ENCODE results near the gene CFAP45. TPM values are rescaled to one million over a fixed set of nuclear protein-coding genes. Genes with fewer than 3 reads are reported as not detected.

CFAP45 gene
- total and polyA plus RNA-seq, 5 experiments from 2014 or later: 0.33 to 1.5 (median 1.3) TPM; not detected in 2

DNA sequence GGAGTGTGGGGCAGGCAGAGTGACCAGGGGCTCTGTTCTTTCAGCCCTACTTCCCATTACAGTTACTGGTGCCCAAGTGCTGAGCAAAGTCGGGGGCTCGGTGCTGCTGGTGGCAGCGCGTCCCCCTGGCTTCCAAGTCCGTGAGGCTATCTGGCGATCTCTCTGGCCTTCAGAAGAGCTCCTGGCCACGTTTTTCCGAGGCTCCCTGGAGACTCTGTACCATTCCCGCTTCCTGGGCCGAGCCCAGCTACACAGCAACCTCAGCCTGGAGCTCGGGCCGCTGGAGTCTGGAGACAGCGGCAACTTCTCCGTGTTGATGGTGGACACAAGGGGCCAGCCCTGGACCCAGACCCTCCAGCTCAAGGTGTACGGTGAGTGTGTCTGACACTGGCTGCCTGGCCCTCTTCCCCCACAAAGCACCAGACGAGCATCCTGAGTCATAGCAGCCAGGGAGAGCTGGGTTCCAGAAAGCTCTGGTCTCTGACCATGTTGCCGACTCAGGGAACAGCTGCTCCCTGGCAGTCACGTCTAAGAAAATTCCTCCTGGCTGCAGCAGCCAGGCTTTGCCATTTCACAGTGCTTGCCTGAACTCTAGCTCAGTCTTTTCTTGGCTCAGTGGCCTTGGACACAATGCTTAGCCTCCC lies 70.0 kb downstream of the CFAP45 start:
- no peak for ATAC-seq
- Mint-ChIP-seq H3K9me3 (peaks cover 0 to 35% (median 9%) of the 10 kb centered on the region in 9 donors), H3K36me3 (peaks cover 0 to 15% (median 15%) of the 10 kb centered on the region in 3 donors), H3K4me3 (peak overlapping the region in 1 of 10 donors; percentile 45), H3K4me1 (peaks cover 33 to 54% (median 51%) of the 10 kb centered on the region in 4 donors), H3K27ac (peak overlapping the region in 1 of 10 donors; percentile 53), H3K27me3 (no peaks in the 10 kb centered on the region)
- POLR2A ChIA-PET: no interaction called here
- no peak for DNase-seq

GRCh38 chr1:159829273-159829634 lies 70.7 kb downstream of the CFAP45 start:
- H3K27me3 Mint-ChIP-seq: no peaks in the 10 kb centered on the region
- peaks cover 0 to 35% (median 9%) of the 10 kb centered on the region in 9 donors for H3K9me3 Mint-ChIP-seq
- peaks cover 0 to 15% (median 15%) of the 10 kb centered on the region in 3 donors for H3K36me3 Mint-ChIP-seq
- H3K4me3 Mint-ChIP-seq: peak overlapping the region in 6 of 10 donors; percentile 1 to 64 (median 43)
- ATAC-seq (no peak), DNase-seq (no peak)
- H3K4me1 Mint-ChIP-seq: peaks cover 40 to 61% (median 58%) of the 10 kb centered on the region in 4 donors
- POLR2A ChIA-PET: no interaction called here
- peak overlapping the region in 4 of 10 donors; percentile 42 to 67 (median 48) for H3K27ac Mint-ChIP-seq

GRCh38 chr1:159828581-159829272 lies 71.2 kb downstream of the CFAP45 start:
- H3K4me1 Mint-ChIP-seq: peaks cover 40 to 66% (median 62%) of the 10 kb centered on the region in 4 donors
- POLR2A ChIA-PET: interaction anchor here (0.9 kb wide), 2 partner anchors 25 to 96 kb away, joined by 3 to 4 read pairs; partner anchors contain the start of gene TAGLN2
- H3K4me3 Mint-ChIP-seq: peak overlapping the region in 7 of 10 donors; percentile 1 to 77 (median 29)
- peaks cover 0 to 13% (median 13%) of the 10 kb centered on the region in 3 donors for H3K36me3 Mint-ChIP-seq
- ATAC-seq: no peak
- H3K27ac Mint-ChIP-seq: peak overlapping the region in 5 of 10 donors; percentile 21 to 74 (median 42)
- no peaks in the 10 kb centered on the region for H3K27me3 Mint-ChIP-seq
- H3K9me3 Mint-ChIP-seq: peaks cover 0 to 35% (median 9%) of the 10 kb centered on the region in 9 donors
- no peak for DNase-seq

DNA sequence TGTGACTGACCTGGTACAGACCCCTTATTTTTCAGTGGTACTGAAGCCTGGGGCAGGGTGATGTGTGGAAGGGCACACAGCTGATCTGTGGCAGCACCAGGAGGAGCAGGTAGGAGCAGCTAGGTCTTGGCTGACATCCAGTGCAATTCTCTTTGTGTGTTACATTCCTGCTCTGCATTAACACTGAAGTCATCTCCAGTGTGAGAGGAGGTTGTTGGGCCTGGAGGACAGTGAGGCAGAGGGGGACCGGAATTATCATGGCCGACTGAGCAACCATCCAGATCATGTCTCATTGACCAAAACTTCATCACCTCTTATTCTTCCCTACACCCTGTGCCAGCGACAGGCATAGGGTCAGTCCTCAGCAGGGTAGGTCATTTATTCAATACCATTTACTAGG lies 71.8 kb downstream of the CFAP45 start:
- Mint-ChIP-seq H3K9me3 (peaks cover 0 to 35% (median 9%) of the 10 kb centered on the region in 9 donors), H3K36me3 (peaks cover 0 to 11% (median 11%) of the 10 kb centered on the region in 3 donors), H3K4me3 (peak overlapping the region in 6 of 10 donors; percentile 18 to 77 (median 34)), H3K27me3 (no peaks in the 10 kb centered on the region), H3K4me1 (peaks cover 44 to 71% (median 66%) of the 10 kb centered on the region in 4 donors), H3K27ac (peak overlapping the region in 2 of 10 donors; percentile 59 to 74)
- POLR2A ChIA-PET: interaction anchor here (0.9 kb wide), 2 partner anchors 25 to 97 kb away, joined by 3 to 4 read pairs; partner anchors contain the start of gene TAGLN2
- DNase-seq (no peak), ATAC-seq (no peak)

DNA sequence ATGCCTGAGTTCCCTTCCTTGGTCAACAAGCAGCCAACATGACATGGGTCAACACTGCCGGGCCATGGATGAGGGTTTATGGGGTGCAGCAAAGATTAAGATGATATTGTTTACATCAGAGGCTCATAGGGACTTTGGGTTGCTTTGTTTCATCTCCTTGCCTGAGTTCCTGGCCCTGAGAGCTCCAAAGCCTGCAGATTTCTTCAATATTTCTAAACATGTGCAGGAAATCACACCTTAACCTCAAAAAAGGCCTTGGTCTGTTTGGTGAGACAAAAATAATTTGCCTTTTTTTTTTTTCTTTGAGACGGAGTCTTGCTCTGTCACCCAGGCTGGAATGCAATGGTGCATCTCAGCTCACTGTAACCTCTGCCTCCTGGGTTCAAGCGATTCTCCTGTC lies 72.4 kb downstream of the CFAP45 start:
- H3K27ac Mint-ChIP-seq: peak overlapping the region in 6 of 10 donors; percentile 8 to 80 (median 72)
- peak overlapping the region in 9 of 10 donors; percentile 1 to 77 (median 52) for H3K4me3 Mint-ChIP-seq
- peaks cover 0 to 35% (median 9%) of the 10 kb centered on the region in 9 donors for H3K9me3 Mint-ChIP-seq
- no peaks in the 10 kb centered on the region for H3K27me3 Mint-ChIP-seq
- H3K36me3 Mint-ChIP-seq: peaks cover 0 to 11% (median 11%) of the 10 kb centered on the region in 3 donors
- DNase-seq (peak in 2 of 10 donors; percentile 21 to 49), ATAC-seq (no peak)
- peaks cover 46 to 76% (median 68%) of the 10 kb centered on the region in 4 donors for H3K4me1 Mint-ChIP-seq
- POLR2A ChIA-PET: interaction anchor here (0.6 to 1.1 kb wide), 4 partner anchors 10 to 45 kb away, joined by 3 to 5 read pairs (median 4); no protein-coding TSS in a partner anchor

DNA sequence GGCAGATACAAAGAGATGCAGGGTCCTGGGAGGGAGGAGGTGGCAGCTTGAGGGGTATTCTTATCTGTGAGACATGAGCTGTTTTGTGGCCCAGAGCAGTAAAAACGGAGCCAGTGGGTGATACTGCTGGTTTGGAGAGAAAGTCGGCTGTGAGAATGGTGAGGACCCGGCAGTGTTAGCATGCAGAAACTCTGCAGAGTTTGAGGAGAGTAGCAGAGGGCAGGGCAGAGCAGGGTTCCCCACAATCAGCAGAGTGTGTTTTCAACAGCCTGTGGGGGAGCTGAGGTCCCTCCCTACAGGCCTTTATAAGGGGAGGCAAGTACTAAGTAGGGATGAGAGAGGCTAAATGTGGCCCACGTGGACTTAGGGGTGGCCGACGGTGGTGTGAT lies 72.9 kb downstream of the CFAP45 start:
- Mint-ChIP-seq H3K4me3 (peak overlapping the region; percentile 31 to 77 (median 64)), H3K36me3 (peaks cover 0 to 11% (median 11%) of the 10 kb centered on the region in 3 donors), H3K4me1 (peaks cover 48 to 81% (median 69%) of the 10 kb centered on the region in 4 donors), H3K27ac (peak overlapping the region; percentile 54 to 90 (median 77)), H3K27me3 (no peaks in the 10 kb centered on the region), H3K9me3 (peaks cover 0 to 35% (median 9%) of the 10 kb centered on the region in 9 donors)
- DNase-seq (no peak), ATAC-seq (no peak)
- POLR2A ChIA-PET: interaction anchor here (0.6 to 1.4 kb wide), 4 partner anchors 11 to 46 kb away, joined by 3 to 6 read pairs (median 4); no protein-coding TSS in a partner anchor

DNA sequence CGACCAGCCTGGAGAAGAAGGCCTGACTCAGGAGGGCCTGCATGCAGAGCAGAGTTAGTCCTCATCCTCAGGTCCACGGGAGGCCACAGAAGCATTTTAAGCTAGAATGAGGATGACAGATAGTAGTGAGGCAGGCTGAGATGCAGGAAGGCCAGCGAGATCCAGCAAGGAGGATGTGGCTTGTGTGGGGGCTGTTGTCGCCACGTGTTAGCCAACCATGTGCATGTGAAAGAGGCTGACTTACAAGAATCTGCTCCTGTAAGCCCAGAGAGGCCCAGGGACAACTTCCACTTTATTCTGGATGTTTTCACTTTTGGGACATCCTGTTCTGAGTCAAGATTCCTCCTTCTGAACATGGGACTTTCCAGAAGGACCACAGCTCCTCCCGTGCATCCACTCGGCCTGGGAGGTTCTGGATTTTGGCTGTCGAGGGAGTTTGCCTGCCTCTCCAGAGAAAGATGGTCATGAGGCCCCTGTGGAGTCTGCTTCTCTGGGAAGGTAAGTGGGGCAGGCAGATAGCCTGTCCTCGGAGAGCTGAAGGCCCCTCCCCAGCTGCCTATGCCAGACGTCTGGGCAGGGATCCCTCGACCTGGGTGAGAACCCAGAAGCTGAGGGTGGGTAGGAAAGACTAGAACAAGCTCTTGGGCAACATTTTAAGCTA lies 73.4 kb downstream of the CFAP45 start, which contains the start of gene SLAMF8:
TSS of gene SLAMF8 (plus strand) at position 433 of the 661 bp plus-strand sequence. CDS start at position 459, 26 bp downstream.
- Mint-ChIP-seq H3K36me3 (peaks cover 0 to 11% (median 11%) of the 10 kb centered on the region in 3 donors), H3K9me3 (peaks cover 0 to 35% (median 9%) of the 10 kb centered on the region in 9 donors), H3K27me3 (no peaks in the 10 kb centered on the region), H3K4me3 (peak within 1 kb of the TSS; percentile 31 to 77 (median 64)), H3K4me1 (peaks cover 48 to 85% (median 71%) of the 10 kb centered on the region in 4 donors), H3K27ac (peak within 1 kb of the TSS; percentile 54 to 90 (median 77))
- POLR2A ChIA-PET: interaction anchor here (0.6 to 1.4 kb wide), 4 partner anchors 13 to 99 kb away, joined by 3 to 6 read pairs (median 4); partner anchors contain the start of gene TAGLN2
- peak in 8 of 10 donors; percentile 2 to 70 (median 34) for DNase-seq
- peak; percentile 75 to 86 for ATAC-seq

GRCh38 chr1:159825564-159825963 lies 74.4 kb downstream of the CFAP45 start:
- peak overlapping the region; percentile 54 to 81 (median 76) for H3K27ac Mint-ChIP-seq
- ATAC-seq (peak in 1 of 2 donors; percentile 16), DNase-seq (no peak)
- peaks cover 0 to 11% (median 11%) of the 10 kb centered on the region in 3 donors for H3K36me3 Mint-ChIP-seq
- peaks cover 48 to 85% (median 73%) of the 10 kb centered on the region in 4 donors for H3K4me1 Mint-ChIP-seq
- H3K4me3 Mint-ChIP-seq: peak overlapping the region; percentile 3 to 77 (median 64)
- POLR2A ChIA-PET: interaction anchor here (1.3 kb wide), 1 partner anchor 97 kb away, joined by 5 read pairs; no protein-coding TSS in a partner anchor
- peaks cover 0 to 35% (median 9%) of the 10 kb centered on the region in 9 donors for H3K9me3 Mint-ChIP-seq
- H3K27me3 Mint-ChIP-seq: no peaks in the 10 kb centered on the region

DNA sequence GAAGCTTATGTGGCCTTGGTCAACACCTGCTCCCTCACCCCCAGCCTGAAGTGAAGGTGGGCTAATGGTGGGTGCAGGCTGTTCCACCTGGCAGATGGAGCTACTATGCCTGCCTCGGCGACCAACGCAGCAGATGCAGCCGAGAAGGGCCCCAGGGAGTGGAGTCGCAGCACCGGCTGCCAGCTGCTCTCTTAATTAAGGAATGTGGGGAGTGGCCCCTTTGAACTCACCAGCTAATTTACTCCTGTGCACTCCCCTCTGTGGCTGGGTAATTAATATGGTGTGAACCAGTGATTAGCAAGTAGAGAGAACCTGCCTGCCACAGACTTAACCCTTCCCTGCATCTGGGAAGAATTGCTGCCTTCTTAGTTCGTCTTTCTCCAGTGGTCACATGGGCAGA lies 76.6 kb downstream of the CFAP45 start:
- peaks cover 0 to 22% (median 4%) of the 10 kb centered on the region in 9 donors for H3K9me3 Mint-ChIP-seq
- peaks cover 39 to 65% (median 57%) of the 10 kb centered on the region in 4 donors for H3K4me1 Mint-ChIP-seq
- peak overlapping the region in 3 of 10 donors; percentile 46 to 75 (median 52) for H3K27ac Mint-ChIP-seq
- H3K4me3 Mint-ChIP-seq: no peak overlapping the region
- ATAC-seq: no peak
- no peaks in the 10 kb centered on the region for H3K27me3 Mint-ChIP-seq
- POLR2A ChIA-PET: no interaction called here
- DNase-seq: no peak
- H3K36me3 Mint-ChIP-seq: peaks cover 0 to 4% (median 4%) of the 10 kb centered on the region in 3 donors
